HEK293 (cell line): ENCODE results near the gene PRKCQ.

Experiments
- CTCF ChIA-PET: fragments of 350-600 bp; formaldehyde crosslinking; extraction: SDS; loops from one replicate; lab custom pipeline; 2021; ENCODE audit warnings: antibody characterized with exemption; lab: Yijun Ruan, JAX
- POLR2A ChIA-PET: fragments of 300-600 bp; formaldehyde crosslinking; extraction: SDS; loops from one replicate; lab custom pipeline; 2020; ENCODE audit warnings: antibody characterized with exemption, inconsistent platforms; lab: Yijun Ruan, JAX
- H3K27ac ChIP-seq: fragments of 200-500 bp; sonication (Bioruptor generic); 2 replicates; pipeline ENCODE4 v1.5.1; 2014; ENCODE audit warnings: low read depth, low read length, control low read depth, inconsistent platforms; ENCODE audit errors: extremely low read depth
- H3K36me3 ChIP-seq, 2 experiments: fragments of 200-500 bp in 1 of 2; sonication (Bioruptor generic) in 1 of 2; 1 replicate in 1 of 2; 2 replicates in 1 of 2; pipeline ENCODE4 v1.5.1; 2014 to 2017; ENCODE audit warnings: inconsistent platforms in 2 of 2, low read length in 2 of 2; ENCODE audit not compliant: control insufficient read depth in 2 of 2, insufficient read depth in 1 of 2
- H3K4me1 ChIP-seq: fragments of 200-500 bp; sonication (Bioruptor generic); 2 replicates; pipeline ENCODE4 v1.5.1; 2014; ENCODE audit warnings: mild to moderate bottlenecking, low read length, inconsistent platforms; ENCODE audit not compliant: control insufficient read depth, insufficient read depth
- H3K4me3 ChIP-seq: 2 replicates; pipeline ENCODE4 v1.5.1; 2011; ENCODE audit warnings: low read depth, mild to moderate bottlenecking, control low read depth, low read length, moderate library complexity
- H3K9me3 ChIP-seq: fragments of 200-500 bp; sonication (Bioruptor generic); 2 replicates; pipeline ENCODE4 v1.5.1; 2014; ENCODE audit warnings: low read depth, low read length, inconsistent platforms; ENCODE audit not compliant: control insufficient read depth, insufficient read depth
- FEZF1 ChIP-seq: fragments of 450-650 bp; formaldehyde crosslinking; IDR thresholded peaks from 2 replicates; pipeline ENCODE4 v1.5.1; 2016; ENCODE audit warnings: missing biosample characterization, missing genetic modification characterization
- HIC1 ChIP-seq: fragments of 450-650 bp; formaldehyde crosslinking; IDR thresholded peaks from 2 replicates; pipeline ENCODE4 v1.5.1; 2016; ENCODE audit warnings: missing biosample characterization, missing genetic modification characterization
- KLF8 ChIP-seq: fragments of 450-650 bp; formaldehyde crosslinking; IDR thresholded peaks from 2 replicates; pipeline ENCODE4 v1.5.1; 2016; ENCODE audit warnings: missing biosample characterization, missing genetic modification characterization
- MYNN ChIP-seq: fragments of 450-650 bp; formaldehyde crosslinking; IDR thresholded peaks from 2 replicates; pipeline ENCODE4 v1.5.1; 2016; ENCODE audit warnings: missing biosample characterization, missing genetic modification characterization, borderline replicate concordance
- PATZ1 ChIP-seq: fragments of 450-650 bp; formaldehyde crosslinking; IDR thresholded peaks from 2 replicates; pipeline ENCODE4 v1.5.1; 2016; ENCODE audit warnings: missing biosample characterization, missing genetic modification characterization
- PRDM4 ChIP-seq: fragments of 450-650 bp; formaldehyde crosslinking; IDR thresholded peaks from 2 replicates; pipeline ENCODE4 v1.5.1; 2017; ENCODE audit warnings: missing biosample characterization, missing genetic modification characterization
- SCRT1 ChIP-seq: fragments of 450-650 bp; formaldehyde crosslinking; IDR thresholded peaks from 2 replicates; pipeline ENCODE4 v1.5.1; 2016; ENCODE audit warnings: missing biosample characterization, missing genetic modification characterization, borderline replicate concordance
- ZBTB17 ChIP-seq: fragments of 450-650 bp; formaldehyde crosslinking; IDR thresholded peaks from 2 replicates; pipeline ENCODE4 v1.5.1; 2016; ENCODE audit warnings: missing biosample characterization, missing genetic modification characterization
- ZNF121 ChIP-seq: fragments of 450-650 bp; formaldehyde crosslinking; IDR thresholded peaks from 2 replicates; pipeline ENCODE4 v1.5.1; 2016; ENCODE audit warnings: missing biosample characterization, missing genetic modification characterization
- ZNF157 ChIP-seq: fragments of 450-650 bp; formaldehyde crosslinking; IDR thresholded peaks from 2 replicates; pipeline ENCODE4 v1.5.1; 2016; ENCODE audit warnings: missing biosample characterization, missing genetic modification characterization
- ZNF184 ChIP-seq: fragments of 450-650 bp; IDR thresholded peaks from 2 replicates; pipeline ENCODE4 v1.5.1; 2018; ENCODE audit warnings: missing biosample characterization, mild to moderate bottlenecking, missing genetic modification characterization
- ZNF335 ChIP-seq: fragments of 450-650 bp; formaldehyde crosslinking; conservative IDR thresholded peaks from 2 replicates; pipeline ENCODE4 v1.5.1; 2016; ENCODE audit warnings: missing biosample characterization, missing genetic modification characterization
- ZNF37A ChIP-seq: fragments of 450-650 bp; IDR thresholded peaks from 2 replicates; pipeline ENCODE4 v1.5.1; 2018; ENCODE audit warnings: missing biosample characterization, missing genetic modification characterization
- ZNF423 ChIP-seq: fragments of 450-650 bp; formaldehyde crosslinking; IDR thresholded peaks from 2 replicates; pipeline ENCODE4 v1.5.1; 2016; ENCODE audit warnings: missing biosample characterization, missing genetic modification characterization
- ZNF426 ChIP-seq: fragments of 450-650 bp; formaldehyde crosslinking; IDR thresholded peaks from 2 replicates; pipeline ENCODE4 v1.5.1; 2017; ENCODE audit warnings: missing biosample characterization, missing genetic modification characterization, mild to moderate bottlenecking, inconsistent platforms, moderate library complexity
- ZNF555 ChIP-seq: fragments of 450-650 bp; formaldehyde crosslinking; conservative IDR thresholded peaks from 2 replicates; pipeline ENCODE4 v1.5.1; 2017; ENCODE audit warnings: missing biosample characterization, mild to moderate bottlenecking, missing genetic modification characterization, inconsistent platforms
- ZNF571 ChIP-seq: fragments of 450-650 bp; formaldehyde crosslinking; IDR thresholded peaks from 2 replicates; pipeline ENCODE4 v1.5.0; 2017; ENCODE audit warnings: missing biosample characterization, missing genetic modification characterization
- ZNF610 ChIP-seq: fragments of 450-650 bp; formaldehyde crosslinking; IDR thresholded peaks from 2 replicates; pipeline ENCODE4 v1.5.1; 2016; ENCODE audit warnings: missing biosample characterization, missing genetic modification characterization, borderline replicate concordance
- ZNF621 ChIP-seq: fragments of 450-650 bp; formaldehyde crosslinking; IDR thresholded peaks from 2 replicates; pipeline ENCODE4 v1.5.1; 2017; ENCODE audit warnings: missing biosample characterization, missing genetic modification characterization
- ZNF645 ChIP-seq: fragments of 450-650 bp; formaldehyde crosslinking; IDR thresholded peaks from 2 replicates; pipeline ENCODE4; 2016; ENCODE audit warnings: missing biosample characterization, missing genetic modification characterization
- ZNF660 ChIP-seq: fragments of 450-650 bp; IDR thresholded peaks from 2 replicates; pipeline ENCODE4 v1.5.1; 2018; ENCODE audit warnings: missing biosample characterization, mild to moderate bottlenecking, missing genetic modification characterization
- ZNF791 ChIP-seq: fragments of 450-650 bp; formaldehyde crosslinking; IDR thresholded peaks from 2 replicates; pipeline ENCODE4 v1.5.1; 2016; ENCODE audit warnings: missing biosample characterization, missing genetic modification characterization
- ZSCAN23 ChIP-seq: fragments of 450-650 bp; formaldehyde crosslinking; IDR thresholded peaks from 2 replicates; pipeline ENCODE4 v1.5.1; 2016; ENCODE audit warnings: missing biosample characterization, missing genetic modification characterization

Gene PRKCQ

GRCh38 chr10:6617309-6618076, 37.4 kb upstream of the PRKCQ start (continued):
- no peak for TF ChIP-seq HIC1 (tag by site-specific recombination)
- TF ChIP-seq ZNF610 (tag by site-specific recombination): no peak
- TF ChIP-seq ZNF121 (tag by site-specific recombination): no peak
- no peak for TF ChIP-seq MYNN
- TF ChIP-seq ZNF423: no peak
- no peak for TF ChIP-seq ZNF37A (tag by site-specific recombination)

- CTCF ChIA-PET: no interaction called here
- no peaks in the 10 kb centered on the region for H3K4me1 ChIP-seq
- H3K36me3 ChIP-seq: no peaks in the 10 kb centered on the region
- no peak overlapping the region for H3K27ac ChIP-seq
- H3K4me3 ChIP-seq: no peak overlapping the region
- POLR2A ChIA-PET: no interaction called here
- H3K9me3 ChIP-seq: no peaks in the 10 kb centered on the region
- TF ChIP-seq ZNF610 (tag by site-specific recombination) (no peak), ZNF555 (tag by site-specific recombination) (no peak), FEZF1 (tag by site-specific recombination) (no peak), SCRT1 (tag by site-specific recombination) (no peak)
These were observed 35.9 kb upstream of the PRKCQ start for GRCh38 chr10:6615971-6616370.

GRCh38 chr10:6612371-6612770, 32.3 kb upstream of the PRKCQ start:
- CTCF ChIA-PET: no interaction called here
- no peaks in the 10 kb centered on the region for H3K9me3 ChIP-seq
- no peaks in the 10 kb centered on the region for H3K36me3 ChIP-seq
- no peak overlapping the region for H3K4me3 ChIP-seq
- POLR2A ChIA-PET: no interaction called here
- no peak overlapping the region for H3K27ac ChIP-seq
- TF ChIP-seq ZSCAN23: no peak
- TF ChIP-seq ZNF791 (tag by site-specific recombination): no peak
- no peak for TF ChIP-seq ZNF335 (tag by site-specific recombination)
- no peak for TF ChIP-seq ZNF157 (tag by site-specific recombination)
- TF ChIP-seq PRDM4 (tag by site-specific recombination): no peak
- no peak for TF ChIP-seq KLF8 (tag by site-specific recombination)
- TF ChIP-seq ZNF660 (tag by site-specific recombination): no peak
- TF ChIP-seq ZNF426 (tag by site-specific recombination): no peak
- TF ChIP-seq ZNF184 (tag by site-specific recombination): no peak
- no peak for TF ChIP-seq PATZ1 (tag by site-specific recombination)
- TF ChIP-seq ZBTB17: no peak
- TF ChIP-seq ZNF621 (tag by site-specific recombination): no peak
- TF ChIP-seq ZNF571 (tag by site-specific recombination): no peak
- TF ChIP-seq ZNF645: no peak
- TF ChIP-seq, all 188 proteins: peak for 0
- H3K4me1 ChIP-seq: no peaks in the 10 kb centered on the region
